ENCODE results near the gene FERMT2.

FERMT2 gene

GRCh38 chr14:52919971-52920370 lies 30.9 kb downstream of the FERMT2 start:
- no peak overlapping the region for H3K4me3 ChIP-seq (replicated peaks in 1 of 2; ENCODE audit: low read depth in 2 of 2, low read length in 2 of 2)
- TF ChIP-seq CTCF (IDR thresholded peaks at IDR 0.05; ENCODE audit: low read depth, low read length) = no peak
- DNase-seq (ENCODE audit: low read depth in 2 of 2) = peak in 1 of 2 donors; percentile 36

GRCh38 chr14:52918486-52918885 lies 32.4 kb downstream of the FERMT2 start:
- TF ChIP-seq CTCF (IDR thresholded peaks at IDR 0.05; ENCODE audit: low read depth, low read length) = no peak
- peak; percentile 66 to 93 for DNase-seq (ENCODE audit: low read depth in 2 of 2)
- H3K4me3 ChIP-seq (replicated peaks in 1 of 2; ENCODE audit: low read depth in 2 of 2, low read length in 2 of 2) = no peak overlapping the region

GRCh38 chr14:52917735-52918134 lies 33.1 kb downstream of the FERMT2 start:
- H3K4me3 ChIP-seq (replicated peaks in 1 of 2; ENCODE audit: low read depth in 2 of 2, low read length in 2 of 2) = no peak overlapping the region
- peak; percentile 49 to 61 for DNase-seq (ENCODE audit: low read depth in 2 of 2)
- no peak for TF ChIP-seq CTCF (IDR thresholded peaks at IDR 0.05; ENCODE audit: low read depth, low read length)

GRCh38 chr14:52914295-52914694 lies 36.6 kb downstream of the FERMT2 start:
- no peak for DNase-seq (ENCODE audit: low read depth in 2 of 2)
- no peak for TF ChIP-seq CTCF (IDR thresholded peaks at IDR 0.05; ENCODE audit: low read depth, low read length)
- H3K4me3 ChIP-seq (replicated peaks in 1 of 2; ENCODE audit: low read depth in 2 of 2, low read length in 2 of 2) = no peak overlapping the region

GRCh38 chr14:52913271-52913670 lies 37.6 kb downstream of the FERMT2 start:
- no peak overlapping the region for H3K4me3 ChIP-seq (replicated peaks in 1 of 2; ENCODE audit: low read depth in 2 of 2, low read length in 2 of 2)
- DNase-seq (ENCODE audit: low read depth in 2 of 2) = peak; percentile 68 to 80
- TF ChIP-seq CTCF (IDR thresholded peaks at IDR 0.05; ENCODE audit: low read depth, low read length) = no peak

GRCh38 chr14:52911904-52912303 lies 38.9 kb downstream of the FERMT2 start:
- DNase-seq (ENCODE audit: low read depth in 2 of 2) = no peak
- H3K4me3 ChIP-seq (replicated peaks in 1 of 2; ENCODE audit: low read depth in 2 of 2, low read length in 2 of 2) = no peak overlapping the region
- no peak for TF ChIP-seq CTCF (IDR thresholded peaks at IDR 0.05; ENCODE audit: low read depth, low read length)

- no peak overlapping the region for H3K4me3 ChIP-seq (replicated peaks in 1 of 2; ENCODE audit: low read depth in 2 of 2, low read length in 2 of 2)
- no peak for TF ChIP-seq CTCF (IDR thresholded peaks at IDR 0.05; ENCODE audit: low read depth, low read length)
- DNase-seq (ENCODE audit: low read depth in 2 of 2) = peak in 1 of 2 donors; percentile 59
These were observed 40.3 kb downstream of the FERMT2 start for GRCh38 chr14:52910572-52910971.
